Osteoblast (primary cell): ENCODE measurements around the gene PCYOX1L. TPM values are rescaled to one million over a fixed set of nuclear protein-coding genes. Genes with fewer than 3 reads are reported as not detected.

Experiments
- DNase-seq: peaks from one replicate; pipeline ENCODE4 v3.0.0; 2011; ENCODE audit warnings: low spot score, mixed read lengths; ENCODE audit not compliant: insufficient read length; ENCODE audit errors: missing footprints
- H2AFZ ChIP-seq: 2 replicates; pipeline ENCODE4 v1.6.0; 2011; ENCODE audit warnings: mild to moderate bottlenecking, low read length
- H3K27ac ChIP-seq: 2 replicates; pipeline ENCODE4 v1.5.1; 2011; ENCODE audit warnings: mild to moderate bottlenecking, low read depth, low read length, moderate library complexity
- H3K27me3 ChIP-seq: 2 replicates; pipeline ENCODE4 v1.6.0; 2012; ENCODE audit warnings: mild to moderate bottlenecking, control low read depth, inconsistent platforms, low read length, moderate library complexity; ENCODE audit not compliant: insufficient read depth
- H3K36me3 ChIP-seq: 2 replicates; pipeline ENCODE4 v1.5.1; 2011; ENCODE audit warnings: mild to moderate bottlenecking, low read length, control low read depth, moderate library complexity; ENCODE audit not compliant: insufficient read depth
- H3K4me1 ChIP-seq: 2 replicates; pipeline ENCODE4 v1.5.1; 2011; ENCODE audit warnings: mild to moderate bottlenecking, low read length, control low read depth, moderate library complexity; ENCODE audit not compliant: insufficient read depth
- H3K4me2 ChIP-seq: 2 replicates; pipeline ENCODE4 v1.6.0; 2011; ENCODE audit warnings: mild to moderate bottlenecking, low read length; ENCODE audit not compliant: insufficient read depth
- H3K4me3 ChIP-seq: fragments of 200-600 bp; sonication (generic); 3 replicates; pipeline ENCODE4 v1.5.1; 2012; ENCODE audit warnings: mild to moderate bottlenecking, low read length, inconsistent platforms; ENCODE audit not compliant: insufficient read depth
- H3K79me2 ChIP-seq: 2 replicates; pipeline ENCODE4 v1.6.0; 2012; ENCODE audit warnings: mild to moderate bottlenecking, low read length, control low read depth, inconsistent platforms; ENCODE audit not compliant: insufficient read depth
- H3K9me3 ChIP-seq: 2 replicates; pipeline ENCODE4 v1.5.1; 2011; ENCODE audit warnings: low read depth, low read length, control low read depth
- H4K20me1 ChIP-seq: 2 replicates; pipeline ENCODE4 v1.6.0; 2012; ENCODE audit warnings: mild to moderate bottlenecking, low read length, control low read depth; ENCODE audit not compliant: insufficient read depth
- CTCF ChIP-seq: IDR thresholded peaks from 2 replicates; pipeline ENCODE4 v1.5.1; 2011; ENCODE audit warnings: mild to moderate bottlenecking, low read depth, low read length, moderate library complexity; ENCODE audit errors: extremely low read depth
- total RNA-seq: library from RNA; depleted of rRNA; stranded (reverse); fragments of >200 nt; gene quantifications from 2 replicates; pipeline ENCODE4 v1.2.3, GENCODE V29; 2012

The PCYOX1L gene
- total RNA-seq, 1 donor: 4.3 TPM

GRCh38 chr5:149386166-149386565 is 28.3 kb downstream of the PCYOX1L start:
- Histone ChIP-seq H4K20me1 (no peaks in the 10 kb centered on the region), H3K4me1 (peaks cover 27% of the 10 kb centered on the region), H3K27ac (peak overlapping the region; percentile 86), H3K36me3 (no peaks in the 10 kb centered on the region), H3K9me3 (no peaks in the 10 kb centered on the region), H3K27me3 (no peaks in the 10 kb centered on the region), H2AFZ (no peak overlapping the region), H3K4me2 (no peak overlapping the region), H3K79me2 (no peaks in the 10 kb centered on the region), H3K4me3 (no peak overlapping the region)
- TF ChIP-seq CTCF: no peak
- peak; percentile 10 for DNase-seq

DNA sequence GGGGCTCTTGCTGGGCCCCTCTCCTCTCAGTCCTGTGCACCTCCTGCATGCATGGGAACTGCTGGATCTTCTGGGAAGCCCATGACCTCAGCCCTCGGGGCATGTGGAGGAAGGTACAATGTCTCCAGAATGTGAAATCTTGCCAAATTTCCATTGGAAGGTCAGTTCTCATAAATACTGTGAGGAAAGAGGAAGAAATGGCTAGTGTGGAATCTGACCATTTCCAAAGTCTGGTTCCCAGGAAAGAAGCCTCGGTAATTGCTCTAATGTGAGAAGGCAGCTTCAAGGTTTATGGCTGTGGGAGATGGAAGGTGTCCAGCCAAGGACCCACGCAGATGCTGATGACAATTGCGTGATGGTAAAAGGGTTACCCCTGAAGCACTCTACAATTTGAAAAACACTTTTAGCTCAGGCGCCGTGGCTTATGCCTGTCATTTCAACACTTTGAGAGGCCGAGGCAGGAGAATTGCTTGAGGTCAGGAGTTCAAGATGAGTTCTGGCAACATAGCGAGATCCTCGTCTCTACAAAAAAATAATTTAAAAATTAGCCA is 29.3 kb downstream of the PCYOX1L start:
- peaks cover 27% of the 10 kb centered on the region for H3K4me1 ChIP-seq
- no peaks in the 10 kb centered on the region for H3K27me3 ChIP-seq
- no peak overlapping the region for H2AFZ ChIP-seq
- H3K36me3 ChIP-seq: no peaks in the 10 kb centered on the region
- DNase-seq: peak; percentile 89
- no peaks in the 10 kb centered on the region for H3K79me2 ChIP-seq
- H4K20me1 ChIP-seq: no peaks in the 10 kb centered on the region
- H3K4me3 ChIP-seq: no peak overlapping the region
- H3K27ac ChIP-seq: peak overlapping the region; percentile 86
- no peaks in the 10 kb centered on the region for H3K9me3 ChIP-seq
- no peak overlapping the region for H3K4me2 ChIP-seq
- TF ChIP-seq CTCF: no peak

DNA sequence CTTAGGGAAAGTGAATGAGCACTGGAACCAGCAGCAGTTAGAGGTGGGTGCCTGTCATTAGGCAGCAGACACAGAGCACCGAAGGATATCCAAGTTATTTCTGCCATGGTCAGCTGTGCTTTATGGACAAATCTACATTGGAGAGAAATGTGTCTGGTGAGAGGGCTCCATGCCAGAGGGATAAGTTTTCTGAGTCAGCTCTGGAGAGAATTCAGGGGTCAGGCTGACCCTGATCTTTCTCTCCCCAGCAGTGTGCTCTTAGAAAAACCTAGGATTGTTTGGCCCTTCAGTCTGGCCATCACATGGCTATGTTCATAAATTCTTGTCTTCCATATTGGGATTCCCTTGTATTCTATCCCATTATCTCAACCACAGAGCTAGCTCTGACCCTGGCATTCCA is 30.1 kb downstream of the PCYOX1L start:
- TF ChIP-seq CTCF: no peak
- Histone ChIP-seq H3K36me3 (no peaks in the 10 kb centered on the region), H4K20me1 (no peaks in the 10 kb centered on the region), H3K79me2 (no peaks in the 10 kb centered on the region), H3K4me1 (peaks cover 33% of the 10 kb centered on the region), H2AFZ (no peak overlapping the region), H3K27ac (peak overlapping the region; percentile 86), H3K4me2 (peak overlapping the region; percentile 51), H3K27me3 (no peaks in the 10 kb centered on the region), H3K4me3 (no peak overlapping the region), H3K9me3 (no peaks in the 10 kb centered on the region)
- peak; percentile 92 for DNase-seq

GRCh38 chr5:149388498-149389190 is 30.8 kb downstream of the PCYOX1L start:
- no peak overlapping the region for H2AFZ ChIP-seq
- peak overlapping the region; percentile 86 for H3K27ac ChIP-seq
- no peak for TF ChIP-seq CTCF
- H3K4me2 ChIP-seq: peak overlapping the region; percentile 51
- peaks cover 32% of the 10 kb centered on the region for H3K4me1 ChIP-seq
- H3K36me3 ChIP-seq: no peaks in the 10 kb centered on the region
- no peaks in the 10 kb centered on the region for H3K9me3 ChIP-seq
- H3K4me3 ChIP-seq: no peak overlapping the region
- no peaks in the 10 kb centered on the region for H3K27me3 ChIP-seq
- H3K79me2 ChIP-seq: no peaks in the 10 kb centered on the region
- DNase-seq: peak; percentile 71
- H4K20me1 ChIP-seq: no peaks in the 10 kb centered on the region
